NCI-H146 treated with DMSO at 0.1 percent for 48 hours (cell line): Measurements from ENCODE around the gene KLHL12.
"Not testable (repeated sequence)": the region's sequence is repeated elsewhere in the genome, so short reads cannot be mapped to it uniquely, and the experiment has no call there.

Source experiments
- DNase-seq: peaks from one replicate; lab custom pipeline; 2025; ENCODE audit not compliant: unreplicated experiment; lab: John Stamatoyannopoulos, UW

The KLHL12 gene

DNA sequence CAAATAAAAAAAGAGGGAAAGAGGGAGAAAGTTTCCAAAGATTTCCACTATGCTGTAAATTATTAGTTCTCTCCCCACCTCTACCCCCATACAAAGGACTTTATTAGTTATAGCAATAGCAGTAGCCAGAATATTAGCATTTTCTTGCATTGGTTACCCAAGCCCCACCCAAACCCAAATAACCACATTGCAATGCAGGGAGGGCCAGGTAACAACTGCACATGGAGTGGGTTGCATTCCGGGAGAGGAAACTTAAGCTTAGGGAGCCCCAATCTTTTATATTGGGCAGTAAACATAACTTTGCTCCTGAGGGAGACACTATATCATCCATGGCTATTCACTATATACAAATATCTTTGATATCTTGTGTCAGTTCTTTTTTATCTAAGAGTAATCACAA is 25.1 kb upstream of the KLHL12 start:
- no peak for DNase-seq

DNA sequence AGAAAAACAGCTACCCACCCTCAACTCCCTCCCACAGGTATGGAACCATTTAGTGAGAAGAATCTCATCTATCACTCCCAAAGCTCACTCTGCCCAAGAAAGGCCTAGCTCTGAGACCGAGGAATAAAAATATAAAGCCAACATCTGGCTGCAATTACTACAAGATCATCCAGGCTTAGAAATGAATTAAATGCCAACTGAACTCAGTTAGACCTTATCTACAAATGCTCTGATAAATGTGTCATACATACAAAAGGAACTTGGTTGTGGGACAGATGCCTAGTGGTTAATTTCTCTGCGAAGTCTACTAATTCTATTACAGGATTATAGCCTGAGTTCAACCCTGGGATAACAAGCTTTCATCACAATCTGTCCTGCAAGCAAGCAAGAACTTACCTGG is 24.4 kb upstream of the KLHL12 start:
- no peak for DNase-seq

GRCh38 chr1:202945483-202945882 is 18.4 kb upstream of the KLHL12 start:
- DNase-seq, result no peak

- no peak for DNase-seq
Measured at GRCh38 chr1:202944438-202944921, 17.4 kb upstream of the KLHL12 start.

DNA sequence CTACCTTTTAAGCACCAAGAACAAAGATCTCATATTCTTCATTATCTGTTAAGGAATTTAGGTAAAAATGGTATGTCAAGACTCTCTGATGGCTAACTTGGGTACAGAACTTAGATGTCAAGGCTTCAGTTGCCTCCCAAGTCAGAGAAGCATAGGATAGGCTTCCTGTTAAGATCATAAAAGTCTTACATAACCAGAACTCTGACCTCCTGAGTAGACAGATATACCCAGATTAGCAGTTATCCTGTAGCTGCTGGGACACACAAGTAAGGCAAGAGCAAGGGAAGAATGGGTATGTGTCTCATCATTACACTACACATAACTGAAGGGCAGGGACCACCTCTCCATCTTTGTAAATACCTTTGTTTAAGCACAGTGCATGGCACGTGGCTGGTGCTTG is 15.4 kb upstream of the KLHL12 start:
- DNase-seq, result no peak

DNA sequence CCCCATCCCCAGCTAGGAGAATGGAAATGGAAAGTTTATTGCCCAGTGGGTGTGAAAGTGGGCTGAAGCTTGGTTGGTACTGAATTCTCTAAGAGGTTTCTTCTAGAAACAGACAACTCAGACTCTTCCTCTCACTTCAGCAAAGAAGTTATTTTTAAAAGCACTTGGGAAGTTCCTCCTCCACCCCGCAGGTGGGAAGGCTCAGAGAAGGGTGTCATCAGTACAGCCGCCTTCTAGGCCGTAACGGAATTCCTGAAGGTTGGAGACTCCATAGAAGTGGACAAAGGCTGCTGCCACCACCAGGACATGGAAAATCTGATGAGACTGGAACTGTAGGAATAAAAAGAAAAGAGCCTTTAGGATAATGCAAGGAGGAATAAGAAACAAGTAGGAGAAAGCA is 14.3 kb upstream of the KLHL12 start:
- no peak for DNase-seq

DNA sequence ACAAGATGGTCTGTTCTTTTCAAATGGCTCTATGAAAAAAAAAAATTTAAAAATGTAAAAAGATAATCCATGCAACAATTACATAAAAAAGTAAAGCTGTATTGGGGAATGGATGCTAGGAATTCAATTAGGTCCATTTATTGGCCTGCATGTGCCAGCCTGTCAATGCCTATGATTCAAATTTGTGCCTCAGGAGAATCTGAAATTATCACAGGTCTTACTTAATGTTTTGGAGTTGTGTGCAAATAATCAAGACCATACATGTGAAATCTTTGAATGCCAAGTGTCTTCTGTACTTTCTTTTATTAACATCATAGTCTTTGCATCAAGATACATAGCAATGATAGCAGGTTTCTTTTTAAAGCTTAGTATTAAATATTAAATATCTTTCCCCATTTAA is 13.5 kb upstream of the KLHL12 start:
- no peak for DNase-seq

- no peak for DNase-seq
Measured at GRCh38 chr1:202938287-202938925, 11.4 kb upstream of the KLHL12 start.

DNA sequence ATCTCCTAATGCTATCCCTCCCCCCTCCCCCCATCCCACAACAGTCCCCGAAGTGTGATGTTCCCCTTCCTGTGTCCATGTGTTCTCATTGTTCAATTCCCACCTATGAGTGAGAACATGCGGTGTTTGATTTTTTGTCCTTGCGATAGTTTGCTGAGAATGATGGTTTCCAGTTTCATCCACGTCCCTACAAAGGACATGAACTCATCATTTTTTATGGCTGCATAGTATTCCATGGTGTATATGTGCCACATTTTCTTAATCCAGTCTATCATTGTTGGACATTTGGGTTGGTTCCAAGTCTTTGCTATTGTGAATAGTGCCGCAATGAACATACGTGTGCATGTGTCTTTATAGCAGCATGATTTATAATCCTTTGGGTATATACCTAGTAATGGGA is 9.4 kb upstream of the KLHL12 start:
- not testable (repeated sequence) for DNase-seq

- no peak for DNase-seq
Measured at GRCh38 chr1:202935844-202936243, 8.8 kb upstream of the KLHL12 start.

DNA sequence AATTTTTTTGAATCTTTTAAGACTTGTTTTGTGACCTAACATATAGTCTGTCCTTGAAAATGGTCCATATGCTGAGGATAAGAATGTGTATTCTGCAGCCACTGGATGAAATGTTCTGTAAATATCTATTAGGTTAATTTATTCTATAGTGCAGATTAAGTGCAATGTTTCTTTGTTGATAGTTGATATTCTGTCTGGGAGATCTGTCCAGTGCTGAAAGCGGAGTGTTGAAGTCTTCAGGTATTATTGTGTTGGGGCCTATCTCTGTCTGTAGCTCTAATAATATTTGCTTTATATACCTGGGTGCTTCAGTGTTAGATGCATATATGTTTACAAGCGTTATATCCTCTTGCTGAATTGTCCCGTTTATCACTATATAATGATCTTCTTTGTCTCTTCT is 7.7 kb upstream of the KLHL12 start:
- DNase-seq, result no peak

- no peak for DNase-seq
Measured at GRCh38 chr1:202932476-202932875, 5.4 kb upstream of the KLHL12 start.

- no peak for DNase-seq
Measured at GRCh38 chr1:202923533-202923932, 3.5 kb downstream of the KLHL12 start.

GRCh38 chr1:202919615-202920014 is 7.4 kb downstream of the KLHL12 start:
- DNase-seq, result no peak

GRCh38 chr1:202915146-202915545 is 11.9 kb downstream of the KLHL12 start:
- DNase-seq, result peak; percentile 36

DNA sequence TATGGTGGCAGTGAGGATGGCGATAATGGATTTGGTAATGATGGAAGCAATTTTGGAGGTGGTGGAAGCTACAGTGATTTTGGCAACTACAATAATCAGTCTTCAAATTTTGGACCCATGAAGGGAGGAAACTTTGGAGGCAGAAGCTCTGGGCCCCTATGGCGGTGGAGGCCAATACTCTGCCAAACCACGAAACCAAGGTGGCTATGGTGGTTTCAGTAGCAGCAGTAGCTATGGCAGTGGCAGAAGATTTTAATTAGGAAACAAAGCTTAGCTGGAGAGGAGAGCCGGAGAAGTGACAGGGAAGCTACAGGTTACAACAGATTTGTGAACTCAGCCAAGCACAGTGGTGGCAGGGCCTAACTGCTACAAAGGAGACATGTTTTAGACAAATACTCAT is 14.6 kb downstream of the KLHL12 start:
- not testable (repeated sequence) for DNase-seq

GRCh38 chr1:202909494-202909893 is 17.5 kb downstream of the KLHL12 start:
- DNase-seq, result no peak

DNA sequence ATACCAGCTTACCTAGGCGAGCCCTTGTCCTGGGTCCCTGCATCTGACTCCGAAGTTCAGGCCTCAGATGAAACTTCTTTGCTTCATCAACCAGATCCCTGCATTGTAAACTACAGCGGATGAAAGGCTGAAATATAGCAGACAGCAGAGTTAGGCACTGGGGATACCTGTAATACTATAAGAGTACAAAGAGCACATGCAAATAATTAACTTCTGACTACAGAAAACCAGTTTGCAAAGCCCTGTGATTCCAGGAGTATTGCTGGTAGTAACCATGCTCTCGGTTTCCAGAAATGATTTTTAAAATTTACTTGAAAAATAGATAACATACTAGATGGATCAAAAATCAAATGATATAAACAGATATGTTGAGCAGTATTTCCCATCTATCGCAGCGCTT is 18.0 kb downstream of the KLHL12 start:
- DNase-seq, result no peak

GRCh38 chr1:202905331-202905730 is 21.7 kb downstream of the KLHL12 start:
- no peak for DNase-seq

GRCh38 chr1:202903808-202904207 is 23.2 kb downstream of the KLHL12 start:
- not testable (repeated sequence) for DNase-seq

DNA sequence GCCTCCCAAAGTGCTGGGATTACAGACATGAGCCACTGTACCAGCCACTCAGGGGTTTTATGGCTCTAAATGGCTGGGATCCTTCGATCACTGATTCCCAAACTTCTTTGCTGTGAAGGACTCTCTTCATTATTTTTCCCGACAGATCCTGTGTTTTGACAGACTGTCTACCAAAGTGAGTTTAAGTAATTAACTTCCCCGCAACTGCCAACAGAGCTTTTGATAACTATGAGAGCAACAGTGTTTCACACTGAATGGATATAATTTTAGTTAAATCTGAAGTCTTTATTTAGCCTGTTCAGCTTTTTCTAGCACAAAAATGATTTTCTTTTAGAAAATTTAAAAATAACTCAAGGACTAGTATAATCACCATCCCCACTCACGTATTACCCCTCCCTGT is 25.5 kb downstream of the KLHL12 start:
- no peak for DNase-seq

DNA sequence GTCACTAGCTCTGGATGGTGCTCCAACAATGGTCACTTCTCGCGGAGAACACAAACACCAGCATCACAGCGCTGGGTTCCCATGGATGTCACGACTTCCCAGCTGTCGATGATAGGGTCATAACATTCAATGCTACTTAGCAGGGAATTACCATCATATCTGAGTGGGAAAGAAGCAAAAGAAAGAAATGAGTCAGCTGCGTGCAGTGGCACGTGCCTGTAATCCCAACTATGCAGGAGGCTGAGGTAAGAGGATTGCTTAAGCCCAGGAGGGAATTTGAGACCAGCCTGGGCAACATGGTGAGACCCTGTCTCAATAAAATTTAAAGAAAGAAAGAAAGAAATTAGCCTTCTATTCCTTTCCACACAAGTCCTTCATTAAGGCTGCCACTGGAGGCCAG is 34.5 kb downstream of the KLHL12 start:
- DNase-seq, result no peak

DNA sequence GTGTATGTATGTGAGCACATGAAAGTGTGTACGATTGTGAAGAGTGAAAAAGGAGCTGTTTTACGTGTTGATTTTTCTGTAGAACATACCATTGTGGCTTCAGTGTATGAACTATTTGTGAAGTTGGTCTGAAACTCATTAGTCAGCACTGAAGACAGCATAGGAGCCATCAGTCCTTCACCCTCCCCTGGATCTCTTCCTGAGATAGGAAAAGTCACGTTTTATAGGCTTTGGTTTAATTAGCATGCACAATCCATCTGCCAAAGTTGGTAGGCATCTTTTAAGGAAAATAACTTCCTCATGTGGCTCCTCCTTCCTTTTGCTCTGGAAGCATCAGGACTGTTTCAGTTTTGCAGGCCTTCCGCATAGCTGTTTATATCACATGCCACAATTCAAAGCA is 36.6 kb downstream of the KLHL12 start:
- no peak for DNase-seq
